Stimulated activated CD4-positive, alpha-beta T cell treated with anti-CD3 and anti-CD28 coated beads, Interleukin-4, amount 100 ng/mL, for 24 hours (primary cell): ENCODE results near the gene SLC1A3.
A peak's percentile ranks its signal among the peaks of the same experiment; 100 is the strongest.

Experiments
- DNase-seq: peaks from one replicate; pipeline ENCODE4 v3.0.0-alpha.2; 2020

The SLC1A3 gene

DNA sequence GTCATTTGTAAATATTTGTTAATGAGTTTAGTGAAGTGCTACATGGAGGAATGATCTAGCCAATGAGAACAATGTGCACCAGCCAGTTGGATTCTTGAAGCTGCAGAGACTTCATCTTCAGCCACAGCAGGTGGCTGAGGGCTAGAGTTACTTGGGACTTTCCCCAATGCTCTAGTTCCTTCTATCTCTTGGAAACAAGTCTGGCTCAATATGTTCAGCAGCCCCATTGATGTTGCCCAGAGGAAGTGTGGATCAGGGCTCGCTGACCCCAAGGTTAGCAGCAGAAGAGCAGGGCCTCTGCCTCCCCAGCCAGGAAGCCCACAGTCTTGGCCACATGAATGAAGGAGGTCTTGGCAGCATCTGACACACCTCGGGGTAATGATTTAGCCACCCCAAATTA is 117.5 kb downstream of the SLC1A3 start:
- DNase-seq, result no peak

DNA sequence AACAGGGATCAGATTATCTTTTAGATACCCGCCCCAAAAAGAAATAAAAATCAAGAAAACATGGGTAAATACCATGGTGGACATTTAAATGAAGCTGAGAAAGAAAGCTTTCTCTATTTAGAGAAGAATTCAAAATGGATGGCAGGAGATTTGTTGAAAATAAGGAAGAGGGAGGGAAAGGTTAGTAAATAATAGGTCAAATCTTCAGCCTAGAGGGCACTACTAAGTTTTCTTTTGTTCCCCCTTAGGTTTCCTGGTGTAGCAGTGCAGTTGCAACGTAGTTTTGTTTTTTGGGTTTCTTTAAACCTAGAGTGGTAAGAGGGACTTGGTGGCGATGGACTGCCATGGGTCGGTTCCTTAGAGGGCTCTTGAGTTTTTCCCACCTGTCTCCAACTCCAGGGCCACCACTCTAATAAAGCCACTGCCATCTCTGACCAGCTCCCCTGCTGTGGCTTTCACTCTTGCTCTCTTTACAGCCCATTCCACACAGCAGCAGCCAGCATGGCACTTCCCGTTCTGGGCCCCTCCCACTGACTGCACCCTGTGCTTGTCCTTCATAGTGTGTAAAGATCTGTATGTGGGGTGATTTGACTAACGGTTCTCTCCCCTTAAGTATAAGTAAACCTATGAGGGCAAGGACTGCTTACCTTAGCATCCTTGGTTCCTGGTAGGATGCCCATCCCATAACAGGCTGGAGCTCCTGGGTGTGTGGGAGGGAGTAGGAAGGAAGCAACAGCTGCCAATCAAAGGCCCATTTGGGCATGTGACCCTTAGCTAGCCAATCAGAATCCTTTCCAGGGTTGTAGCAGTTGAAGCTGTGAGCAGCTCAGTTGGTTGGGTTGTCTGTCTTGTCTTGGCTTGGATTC is 118.3 kb downstream of the SLC1A3 start:
- DNase-seq, result peak; percentile 25

DNA sequence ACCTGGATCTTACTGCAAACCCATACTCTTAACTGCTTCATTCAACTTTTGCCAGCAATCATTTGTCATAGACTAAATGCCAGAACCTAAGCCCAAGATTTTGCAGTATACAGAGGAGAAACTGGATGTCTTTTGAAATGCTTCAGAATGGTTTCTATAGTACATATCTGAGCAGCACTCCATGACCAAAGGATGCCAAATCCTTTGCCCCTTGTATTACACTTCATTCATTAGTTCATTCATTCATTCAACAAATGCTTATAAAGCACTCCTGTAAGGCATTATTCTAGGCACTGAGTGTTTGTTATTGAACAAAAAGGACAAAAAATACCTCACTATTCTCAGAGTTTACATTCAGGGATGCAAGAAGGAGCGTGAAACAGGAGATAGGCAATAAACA is 119.9 kb downstream of the SLC1A3 start:
- no peak for DNase-seq

DNA sequence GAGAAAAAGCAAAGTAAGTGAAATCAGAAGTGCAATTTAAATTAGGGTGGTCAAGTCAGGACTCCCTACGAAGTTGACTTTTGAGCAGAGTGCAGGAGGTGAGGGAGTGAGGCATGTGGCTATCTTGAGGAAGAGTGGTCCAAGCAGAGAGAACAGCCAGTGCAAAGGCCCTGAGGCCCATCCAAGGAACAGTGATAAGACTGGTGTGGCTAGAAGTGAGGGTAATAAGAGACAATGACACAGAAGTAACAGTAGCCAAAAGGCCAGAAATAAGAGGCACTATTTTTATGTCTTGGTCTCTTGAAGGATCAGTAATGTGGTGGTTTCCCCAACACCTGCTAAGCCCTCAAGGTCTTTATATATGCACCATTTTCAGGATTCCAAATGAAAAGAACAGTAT is 120.4 kb downstream of the SLC1A3 start:
- no peak for DNase-seq

DNA sequence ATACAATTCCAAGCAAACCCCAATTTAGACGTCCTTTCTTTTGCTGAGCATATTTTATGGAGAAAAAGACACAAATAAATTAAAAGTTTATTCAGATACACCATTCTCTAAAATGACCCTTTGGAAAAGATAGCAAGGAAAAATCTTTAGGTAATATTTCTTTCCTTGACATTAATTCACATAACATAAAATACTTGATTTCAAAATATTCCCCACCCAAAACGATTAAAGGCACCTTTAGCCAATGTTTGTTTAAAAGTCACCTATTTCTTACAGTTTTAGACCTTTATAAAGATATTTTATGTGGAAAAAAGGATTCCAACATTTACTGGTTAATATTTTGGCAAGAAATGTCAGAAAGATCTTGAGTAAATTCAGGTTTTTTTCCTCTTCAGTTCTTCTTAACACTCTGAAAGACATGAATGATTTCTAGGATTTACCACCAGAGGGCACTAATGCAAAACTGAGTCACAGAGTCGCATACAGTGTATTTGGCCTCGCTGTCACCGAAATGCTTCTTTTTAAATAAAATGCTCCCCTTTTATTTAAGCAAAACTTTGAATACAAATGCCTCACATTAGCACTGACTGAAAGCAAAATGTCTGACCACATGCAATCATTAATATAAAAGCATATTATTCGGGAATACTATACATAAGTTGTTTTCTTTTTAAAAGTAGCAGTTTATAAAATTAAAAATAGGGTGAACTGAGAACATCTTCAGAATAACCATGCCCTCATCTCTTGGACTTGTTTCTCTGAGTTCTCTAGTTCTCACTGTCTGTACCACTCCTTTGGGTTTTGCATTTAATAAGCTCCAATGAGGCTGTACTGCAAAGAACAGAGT is 122.5 kb downstream of the SLC1A3 start:
- peak; percentile 30 for DNase-seq

DNA sequence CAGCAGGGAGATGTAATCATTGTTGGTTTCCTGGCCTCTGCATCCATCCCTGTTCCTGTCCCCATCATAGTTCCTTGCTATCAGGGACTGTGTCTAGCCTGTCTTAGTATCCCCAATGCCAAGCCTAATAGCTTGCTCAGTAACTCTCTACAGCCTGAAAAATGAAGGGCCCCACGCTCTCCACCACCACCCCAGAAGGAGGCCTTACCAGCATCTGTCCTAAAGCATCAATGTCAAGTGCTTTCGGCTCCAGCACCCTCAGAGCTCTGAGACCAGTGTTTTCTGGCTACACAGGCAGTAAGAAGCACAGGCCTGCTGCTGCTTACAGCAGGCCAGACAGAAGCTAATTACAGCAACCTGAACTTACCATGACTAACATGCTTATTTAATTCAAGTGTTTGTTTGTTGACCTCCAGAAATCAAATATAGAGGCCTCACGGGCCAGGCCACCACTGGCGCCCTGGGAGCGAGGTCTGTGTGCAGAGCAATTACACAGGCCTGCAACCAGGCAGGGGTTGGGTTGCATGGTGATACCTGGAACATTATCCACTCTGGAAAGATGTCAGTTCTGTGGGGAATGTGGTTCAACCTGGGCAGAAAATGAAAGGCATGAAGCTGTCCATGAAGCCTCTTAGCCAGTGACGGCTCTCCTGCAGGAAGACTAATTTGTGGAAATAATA is 124.3 kb downstream of the SLC1A3 start:
- DNase-seq, result no peak

DNA sequence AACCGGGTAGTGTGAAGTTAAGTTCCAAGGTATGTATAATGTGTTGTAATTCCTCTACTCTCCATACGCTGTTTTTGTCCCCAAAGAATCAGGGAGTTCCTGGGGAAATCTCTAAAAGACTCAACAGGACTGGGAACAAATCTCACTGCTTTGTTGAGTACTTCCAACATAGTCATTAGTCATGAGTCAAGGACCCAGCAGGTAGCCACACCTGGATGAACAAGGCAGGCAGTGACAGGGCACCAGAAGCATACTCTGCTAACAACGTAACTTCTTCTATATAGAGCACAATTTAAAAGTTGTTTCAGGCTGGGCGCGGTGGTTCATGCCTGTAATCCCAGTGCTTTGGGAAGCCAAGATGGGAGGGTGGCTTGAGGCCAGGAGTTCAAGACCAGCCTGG is 126.8 kb downstream of the SLC1A3 start:
- DNase-seq, result no peak

DNA sequence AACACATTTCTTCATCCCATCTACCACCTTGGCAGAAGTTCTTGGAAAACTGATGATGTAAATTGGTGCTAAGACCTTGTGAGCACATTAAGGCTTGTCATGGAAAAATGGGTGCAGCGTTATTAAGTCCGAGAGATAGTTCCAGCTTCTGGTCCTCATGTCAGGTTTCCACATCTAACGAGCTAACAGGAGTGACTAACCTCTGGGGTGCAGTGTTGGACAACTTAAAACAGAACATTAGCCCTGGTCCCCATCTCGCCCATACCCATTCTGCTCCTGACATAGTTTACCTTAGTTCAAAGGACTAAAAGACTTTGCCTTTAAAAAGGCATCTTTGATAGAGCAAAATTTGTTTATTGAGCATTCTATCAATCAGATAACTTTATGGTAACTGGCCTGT is 128.0 kb downstream of the SLC1A3 start:
- no peak for DNase-seq

DNA sequence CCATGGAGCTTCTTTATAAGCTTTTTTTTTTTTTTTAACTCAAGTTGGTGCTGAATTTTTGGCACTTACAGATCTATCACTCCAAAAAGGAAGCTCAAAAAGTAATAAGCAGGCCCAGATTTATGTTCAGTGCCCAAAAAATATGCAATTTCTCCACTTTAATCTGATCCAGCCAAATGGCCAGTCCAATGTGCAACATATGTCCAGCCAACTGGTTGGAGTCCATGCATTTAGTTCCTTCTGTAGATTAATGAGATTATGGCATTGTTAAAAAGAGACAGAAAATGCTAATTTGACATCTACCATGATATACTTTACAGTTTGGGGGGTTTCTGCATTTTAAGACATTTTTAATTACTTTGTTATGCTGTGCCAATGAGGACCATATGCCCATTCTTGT is 129.5 kb downstream of the SLC1A3 start:
- DNase-seq, result no peak
